Mesenchymal stem cell (in vitro differentiated cells and primary cell): ENCODE results near the gene VRK1.
"Not testable (repeated sequence)": the region's sequence is repeated elsewhere in the genome, so short reads cannot be mapped to it uniquely, and the experiment has no call there.

ENCODE experiments used
- DNase-seq: peaks from one replicate; pipeline ENCODE4 v3.0.0-alpha.2; 2013
- H2AFZ ChIP-seq: one replicate; pipeline ENCODE4 v1.6.1; 2013; ENCODE audit warnings: low read depth, mild to moderate bottlenecking, control low read depth, inconsistent platforms, low read length, moderate library complexity
- H2AK5ac ChIP-seq: 2 replicates; pipeline ENCODE4 v1.6.1; 2013; ENCODE audit warnings: low read length, moderate library complexity, mild to moderate bottlenecking, inconsistent platforms; ENCODE audit not compliant: severe bottlenecking
- H2BK120ac ChIP-seq: one replicate; pipeline ENCODE4 v1.6.1; 2013; ENCODE audit warnings: low read depth, mild to moderate bottlenecking, inconsistent platforms, low read length, moderate library complexity
- H2BK12ac ChIP-seq, 2 experiments: one replicate each; pipeline ENCODE4 v1.6.1; 2013; ENCODE audit warnings: inconsistent platforms in 2 of 2, low read length in 2 of 2, mild to moderate bottlenecking in 2 of 2, moderate library complexity in 2 of 2, control low read depth in 1 of 2
- H2BK15ac ChIP-seq: one replicate; pipeline ENCODE4 v1.6.1; 2013; ENCODE audit warnings: mild to moderate bottlenecking, low read depth, inconsistent platforms; ENCODE audit not compliant: poor library complexity, severe bottlenecking
- H2BK5ac ChIP-seq: 2 replicates; pipeline ENCODE4 v1.6.1; 2013; ENCODE audit warnings: low read depth, mild to moderate bottlenecking, low read length, control low read depth, inconsistent platforms; ENCODE audit not compliant: poor library complexity, severe bottlenecking
- H3K14ac ChIP-seq, 2 experiments: one replicate each; pipeline ENCODE4 v1.6.1; 2013; ENCODE audit warnings: inconsistent platforms in 2 of 2, low read length in 2 of 2, control low read depth in 1 of 2, mild to moderate bottlenecking in 1 of 2, moderate library complexity in 1 of 2
- H3K18ac ChIP-seq, 2 experiments: one replicate each; pipeline ENCODE4 v1.6.1; 2013; ENCODE audit warnings: inconsistent platforms in 2 of 2, low read length in 2 of 2, control low read depth in 1 of 2, low read depth in 1 of 2, mild to moderate bottlenecking in 1 of 2
- H3K23ac ChIP-seq, 2 experiments: one replicate each; pipeline ENCODE4 v1.6.1; 2013; ENCODE audit warnings: inconsistent platforms in 2 of 2, low read length in 2 of 2, mild to moderate bottlenecking in 2 of 2, moderate library complexity in 2 of 2, control low read depth in 1 of 2
- H3K27ac ChIP-seq: 2 replicates; pipeline ENCODE4 v1.5.1; 2013; ENCODE audit warnings: mild to moderate bottlenecking, moderate library complexity, low read length, control low read depth, inconsistent platforms; ENCODE audit not compliant: poor library complexity, severe bottlenecking
- H3K27me3 ChIP-seq, 2 experiments: 2 replicates each; pipeline versions ENCODE4 v1.6.1 to v1.7.0; 2013; ENCODE audit warnings: low read length in 2 of 2, mild to moderate bottlenecking in 2 of 2, moderate library complexity in 2 of 2, control low read depth in 1 of 2, inconsistent platforms in 1 of 2; ENCODE audit not compliant: control insufficient read depth in 1 of 2, insufficient read depth in 1 of 2
- H3K36me3 ChIP-seq, 2 experiments: 2 replicates each; pipeline versions ENCODE4 v1.6.1 to v1.7.0; 2013; ENCODE audit warnings: low read length in 2 of 2, control low read depth in 1 of 2, inconsistent platforms in 1 of 2, low read depth in 1 of 2, mild to moderate bottlenecking in 1 of 2; ENCODE audit not compliant: insufficient read depth in 2 of 2, control insufficient read depth in 1 of 2
- H3K4ac ChIP-seq, 2 experiments: one replicate each; pipeline ENCODE4 v1.6.1; 2013; ENCODE audit warnings: inconsistent platforms in 2 of 2, low read length in 2 of 2, mild to moderate bottlenecking in 2 of 2, moderate library complexity in 2 of 2, control low read depth in 1 of 2, low read depth in 1 of 2
- H3K4me1 ChIP-seq: 2 replicates; pipeline ENCODE4 v1.6.1; 2013; ENCODE audit warnings: low read depth, low read length, control low read depth; ENCODE audit not compliant: control insufficient read depth, insufficient read depth
- H3K4me2 ChIP-seq: 2 replicates; pipeline ENCODE4 v1.6.1; 2013; ENCODE audit warnings: low read length, mild to moderate bottlenecking, inconsistent platforms; ENCODE audit not compliant: poor library complexity, severe bottlenecking
- H3K4me3 ChIP-seq, 2 experiments: 2 replicates each; pipeline versions ENCODE4 v1.5.1 to v1.7.0; 2013; ENCODE audit warnings: low read length in 2 of 2, mild to moderate bottlenecking in 2 of 2, control low read depth in 1 of 2, low read depth in 1 of 2; ENCODE audit not compliant: insufficient read depth in 1 of 2
- H3K79me1 ChIP-seq: replicated peaks from 2 replicates; pipeline ENCODE4 v1.6.1; 2013; ENCODE audit warnings: mild to moderate bottlenecking, control low read depth, low read length, inconsistent platforms; ENCODE audit not compliant: poor library complexity, severe bottlenecking
- H3K9ac ChIP-seq: 2 replicates; pipeline ENCODE4 v1.7.0; 2013; ENCODE audit warnings: mild to moderate bottlenecking, low read length, moderate library complexity
- H3K9me3 ChIP-seq: 2 replicates; pipeline ENCODE4 v1.7.0; 2013; ENCODE audit warnings: mild to moderate bottlenecking, low read length; ENCODE audit not compliant: control insufficient read depth
- H4K8ac ChIP-seq: one replicate; pipeline ENCODE4 v1.6.1; 2013; ENCODE audit warnings: inconsistent platforms, mild to moderate bottlenecking, low read length, moderate library complexity
- H4K91ac ChIP-seq: one replicate; pipeline ENCODE4 v1.6.1; 2013; ENCODE audit warnings: mild to moderate bottlenecking, low read length, inconsistent platforms
- WGBS: methylation state at CpG from one replicate; pipeline ENCODE4 v1.1.7; 2013; ENCODE audit warnings: mixed read lengths; 5-methylcytosine and 5-hydroxymethylcytosine counted together

The VRK1 gene

GRCh38 chr14:96764012-96764411, 33.2 kb upstream of the VRK1 start:
- Histone ChIP-seq H2BK5ac (no peak overlapping the region), H3K27me3 (peaks cover 0 to 12% of the 10 kb centered on the region in 2 experiments)
- WGBS: 87% methylated on average over 7 of the region's 7 CpGs

GRCh38 chr14:96765205-96765604, 32.0 kb upstream of the VRK1 start:
- H2BK12ac ChIP-seq, H3K4me3 ChIP-seq, H3K4ac ChIP-seq, H3K79me1 ChIP-seq, H3K23ac ChIP-seq, H3K9me3 ChIP-seq, H2AK5ac ChIP-seq, H3K14ac ChIP-seq, H3K27ac ChIP-seq, H3K9ac ChIP-seq, H2BK120ac ChIP-seq, H4K91ac ChIP-seq, H3K18ac ChIP-seq, H2BK5ac ChIP-seq, H3K36me3 ChIP-seq, DNase-seq, H4K8ac ChIP-seq, H2AFZ ChIP-seq, H3K27me3 ChIP-seq, H3K4me2 ChIP-seq, H3K4me1 ChIP-seq, H2BK15ac ChIP-seq: not testable (repeated sequence)
- WGBS: no CpG with 5 or more reads among the region's 1 CpG

More at GRCh38 chr14:96764012-96764411, 33.2 kb upstream of the VRK1 start:
- no peaks in the 10 kb centered on the region for H3K79me1 ChIP-seq
- H3K4me2 ChIP-seq: no peak overlapping the region
- H3K36me3 ChIP-seq: no peaks in the 10 kb centered on the region
- no peak overlapping the region for H2AK5ac ChIP-seq
- no peak overlapping the region for H3K4me3 ChIP-seq
- no peak overlapping the region for H2BK120ac ChIP-seq
- no peak overlapping the region for H4K91ac ChIP-seq
- H3K4ac ChIP-seq: no peak overlapping the region
- H2BK12ac ChIP-seq: no peak overlapping the region
- H3K9me3 ChIP-seq: no peaks in the 10 kb centered on the region
- no peak overlapping the region for H3K27ac ChIP-seq
- no peak overlapping the region for H3K18ac ChIP-seq
- no peak overlapping the region for H4K8ac ChIP-seq
- H2BK15ac ChIP-seq: no peak overlapping the region
- H2AFZ ChIP-seq: no peak overlapping the region
- no peak overlapping the region for H3K23ac ChIP-seq
- no peak overlapping the region for H3K14ac ChIP-seq
- H3K4me1 ChIP-seq: no peaks in the 10 kb centered on the region
- no peak overlapping the region for H3K9ac ChIP-seq
- no peak for DNase-seq

- H2BK12ac ChIP-seq: no peak overlapping the region
- no peaks in the 10 kb centered on the region for H3K4me1 ChIP-seq
- H3K18ac ChIP-seq: no peak overlapping the region
- no peak overlapping the region for H2AK5ac ChIP-seq
- no peak overlapping the region for H4K91ac ChIP-seq
- H3K9me3 ChIP-seq: no peaks in the 10 kb centered on the region
- H3K4ac ChIP-seq: no peak overlapping the region
- no peak overlapping the region for H3K4me3 ChIP-seq
- H2BK5ac ChIP-seq: no peak overlapping the region
- H3K9ac ChIP-seq: no peak overlapping the region
- no peak for DNase-seq
- no peak overlapping the region for H2BK15ac ChIP-seq
- 91% methylated on average over 4 of the region's 5 CpGs for WGBS
- H3K27ac ChIP-seq: no peak overlapping the region
- no peak overlapping the region for H3K4me2 ChIP-seq
- H3K36me3 ChIP-seq: no peaks in the 10 kb centered on the region
- no peak overlapping the region for H3K23ac ChIP-seq
- no peak overlapping the region for H2AFZ ChIP-seq
- H3K14ac ChIP-seq: no peak overlapping the region
- H3K79me1 ChIP-seq: no peaks in the 10 kb centered on the region
- H2BK120ac ChIP-seq: no peak overlapping the region
- no peak overlapping the region for H4K8ac ChIP-seq
- H3K27me3 ChIP-seq: peaks cover 0 to 2% of the 10 kb centered on the region in 2 experiments
Measured at GRCh38 chr14:96772929-96773328, 24.3 kb upstream of the VRK1 start.

GRCh38 chr14:96776791-96777190, 20.4 kb upstream of the VRK1 start:
- Histone ChIP-seq H3K4me2 (no peak overlapping the region), H2BK120ac (no peak overlapping the region), H3K27me3 (peaks cover 0 to 14% of the 10 kb centered on the region in 2 experiments), H3K9me3 (no peaks in the 10 kb centered on the region), H4K8ac (no peak overlapping the region), H2AFZ (no peak overlapping the region), H3K4me3 (no peak overlapping the region), H2BK12ac (no peak overlapping the region), H3K4ac (no peak overlapping the region), H3K36me3 (no peaks in the 10 kb centered on the region), H3K23ac (no peak overlapping the region), H3K79me1 (no peaks in the 10 kb centered on the region), H3K27ac (no peak overlapping the region), H2AK5ac (no peak overlapping the region), H2BK15ac (no peak overlapping the region), H3K14ac (no peak overlapping the region), H3K18ac (no peak overlapping the region), H3K9ac (no peak overlapping the region), H4K91ac (no peak overlapping the region), H2BK5ac (no peak overlapping the region), H3K4me1 (no peaks in the 10 kb centered on the region)
- DNase-seq: no peak
- 83% methylated on average over 4 of the region's 4 CpGs for WGBS
